Esophagus squamous epithelium (tissue), 4 donors: ENCODE measurements around the gene PIGA.
A peak's percentile ranks its signal among the peaks of the same experiment; 100 is the strongest.

Experiments used
- CTCF ChIP-seq, 6 experiments: fragments of 450-650 bp in 4 of 6; fragments of 200-600 bp in 2 of 6; sonication (generic) in 2 of 6; IDR thresholded peaks; one replicate each; pipeline ENCODE4 v1.5.1; 2016 to 2019; ENCODE audit warnings: antibody characterized with exemption in 6 of 6, mild to moderate bottlenecking in 4 of 6, moderate library complexity in 4 of 6
- POLR2A ChIP-seq, 4 donors: fragments of 450-650 bp; IDR thresholded peaks; one replicate each; pipeline ENCODE4 v1.6.1; 2017; ENCODE audit warnings: antibody characterized with exemption in 4 of 4, mild to moderate bottlenecking in 4 of 4, moderate library complexity in 3 of 4

GRCh38 chrX:15349046-15349445 lies 13.7 kb upstream of the PIGA start:
- TF ChIP-seq POLR2A (IDR thresholded peaks at IDR 0.05), result no peak
- TF ChIP-seq CTCF (IDR thresholded peaks at IDR 0.05), result peak in 5 of 6 experiments; percentile 29 to 51 (median 41)
